Transverse colon (tissue), 4 donors: Measurements from ENCODE around the gene CDC42EP3. TPM values are rescaled to one million over a fixed set of nuclear protein-coding genes. Genes with fewer than 3 reads are reported as not detected.

ENCODE experiments used
- DNase-seq: peaks from one replicate; pipeline ENCODE4 v3.0.0-alpha.2; 2019
- H3K27ac ChIP-seq, 4 donors: fragments of 200-600 bp; sonication (generic); 2 replicates each; pipeline ENCODE4 v1.5.1; 2016 to 2018; ENCODE audit warnings: inconsistent platforms in 4 of 4
- H3K27me3 ChIP-seq: fragments of 200-600 bp; sonication (generic); 2 replicates; pipeline ENCODE4 v1.5.1; 2017; ENCODE audit warnings: inconsistent platforms
- H3K36me3 ChIP-seq, 4 donors: fragments of 200-600 bp; sonication (generic); 2 replicates each; pipeline ENCODE4 v1.5.1; 2017 to 2019; ENCODE audit warnings: inconsistent platforms in 4 of 4
- H3K4me1 ChIP-seq, 4 donors: fragments of 200-600 bp; sonication (generic); 2 replicates each; pipeline ENCODE4 v1.5.1; 2017 to 2020; ENCODE audit warnings: inconsistent platforms in 4 of 4
- H3K4me3 ChIP-seq, 4 donors: fragments of 200-600 bp; sonication (generic); 1 replicate in 1 of 4; 2 replicates in 3 of 4; pipeline versions ENCODE4 v1.5.1 to v1.6.1; 2017 to 2019; ENCODE audit warnings: inconsistent platforms in 4 of 4
- H3K9me3 ChIP-seq, 2 donors: fragments of 200-600 bp; sonication (generic); 2 replicates each; pipeline ENCODE4 v1.5.1; 2017 to 2019; ENCODE audit warnings: inconsistent platforms in 2 of 2
- EP300 ChIP-seq: sonication (generic); formaldehyde crosslinking; IDR thresholded peaks from one replicate; pipeline ENCODE4 v1.6.1; 2017; ENCODE audit warnings: antibody characterized with exemption, low read depth
- POLR2A ChIP-seq: fragments of 450-650 bp; IDR thresholded peaks from one replicate; pipeline ENCODE4 v1.6.1; 2016; ENCODE audit warnings: antibody characterized with exemption, mild to moderate bottlenecking, moderate library complexity
- POLR2AphosphoS5 ChIP-seq, 3 donors: sonication (generic); formaldehyde crosslinking; IDR thresholded peaks; one replicate each; pipeline ENCODE4 v1.6.1; 2016; ENCODE audit warnings: antibody characterized with exemption in 3 of 3
- WGBS, 2 donors: methylation state at CpG; one replicate each; pipeline ENCODE4 v1.1.5; 2018; ENCODE audit warnings: low coverage in 1 of 2; 5-methylcytosine and 5-hydroxymethylcytosine counted together
- in situ Hi-C, 4 donors: fragments of 200-750 bp; cut with MboI; loops; one replicate each; pipeline versions ENCODE4 v1.15.0 to v1.15.1; 2017; ENCODE audit warnings: low sequenced_read_pairs in 3 of 4, low pct_ligation_motif_present in 1 of 4, low pct_unique_long_range_greater_than_20kb in 1 of 4
- intact Hi-C: fragments of 100-400 bp; cut with DNase I; formaldehyde crosslinking; loops from one replicate; pipeline ENCODE4 v1.15.1; 2023; ENCODE audit warnings: low total_unique reads
- total RNA-seq, 4 donors: library from RNA; depleted of rRNA; stranded (reverse); fragments of >200 nt; gene quantifications; one replicate each; pipeline ENCODE4 v1.1.0, GENCODE V29; 2016
- TF ChIP-seq, protein P1 (sequence below), 5 experiments: fragments of 200-600 bp in 3 of 5; fragments of 450-650 bp in 2 of 5; sonication (generic) in 3 of 5; IDR thresholded peaks; 1 replicate in 2 of 5; 2 replicates in 3 of 5; pipeline ENCODE4 v1.5.1; 2016 to 2017; ENCODE audit warnings: antibody characterized with exemption in 5 of 5, inconsistent platforms in 3 of 5, mild to moderate bottlenecking in 2 of 5, moderate library complexity in 1 of 5

The CDC42EP3 gene
- total RNA-seq, 4 donors from 2014 or later: 20.6 to 104 (median 31.8) TPM

DNA sequence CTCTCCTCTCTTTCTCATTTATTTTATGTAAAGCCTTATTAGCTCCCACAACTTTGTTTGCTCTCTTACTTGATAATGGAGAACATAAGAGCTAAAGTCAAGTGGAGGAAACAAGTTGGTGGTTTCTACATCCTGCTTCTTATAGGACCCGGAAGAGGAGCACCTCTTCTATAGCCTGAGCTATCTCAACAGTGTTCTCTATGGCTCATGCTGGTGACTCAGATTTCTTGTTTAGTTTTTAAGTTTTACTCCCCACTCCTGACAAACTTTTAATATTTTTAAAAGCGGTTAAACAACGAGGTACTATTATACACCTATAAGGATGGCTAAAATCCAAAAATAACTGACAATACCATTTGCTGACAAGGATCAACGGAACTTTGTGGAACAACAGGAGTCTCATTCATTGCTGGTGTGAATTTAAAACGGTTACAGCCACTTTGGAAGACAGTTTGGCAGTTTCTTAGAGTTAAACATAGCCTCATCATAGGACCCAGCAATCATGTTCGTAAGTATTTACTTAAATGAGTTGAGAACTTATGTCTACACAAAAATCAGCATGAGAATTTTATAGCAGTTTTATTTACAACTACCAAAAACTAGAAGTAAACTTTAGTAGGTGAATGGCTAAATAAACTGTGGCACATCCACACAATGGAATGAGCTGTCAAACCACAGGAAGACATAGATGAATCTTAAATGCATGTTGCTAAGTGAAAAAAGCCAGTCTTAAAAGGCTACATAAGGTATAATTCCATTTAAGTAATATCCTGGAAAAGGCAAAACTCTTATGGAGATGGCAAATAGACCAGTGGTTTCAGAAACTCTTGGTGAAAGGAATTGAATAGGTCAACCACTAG lies 12.7 kb upstream of the CDC42EP3 start:
- in situ Hi-C loops (no loop called here), intact Hi-C loops (no loop called here)
- Histone ChIP-seq H3K4me3 (no peak overlapping the region), H3K27ac (no peak overlapping the region), H3K9me3 (no peaks in the 10 kb centered on the region), H3K4me1 (peaks cover 0 to 8% (median 4%) of the 10 kb centered on the region in 4 donors), H3K27me3 (no peaks in the 10 kb centered on the region), H3K36me3 (no peaks in the 10 kb centered on the region)
- 50% methylated on average over 6 of the region's 6 CpGs for WGBS, 2 donors
- DNase-seq: no peak
- TF ChIP-seq POLR2A (no peak), EP300 (no peak), POLR2AphosphoS5 (IDR thresholded peaks at IDR 0.05) (no peak)
- TF ChIP-seq, protein P1, sequence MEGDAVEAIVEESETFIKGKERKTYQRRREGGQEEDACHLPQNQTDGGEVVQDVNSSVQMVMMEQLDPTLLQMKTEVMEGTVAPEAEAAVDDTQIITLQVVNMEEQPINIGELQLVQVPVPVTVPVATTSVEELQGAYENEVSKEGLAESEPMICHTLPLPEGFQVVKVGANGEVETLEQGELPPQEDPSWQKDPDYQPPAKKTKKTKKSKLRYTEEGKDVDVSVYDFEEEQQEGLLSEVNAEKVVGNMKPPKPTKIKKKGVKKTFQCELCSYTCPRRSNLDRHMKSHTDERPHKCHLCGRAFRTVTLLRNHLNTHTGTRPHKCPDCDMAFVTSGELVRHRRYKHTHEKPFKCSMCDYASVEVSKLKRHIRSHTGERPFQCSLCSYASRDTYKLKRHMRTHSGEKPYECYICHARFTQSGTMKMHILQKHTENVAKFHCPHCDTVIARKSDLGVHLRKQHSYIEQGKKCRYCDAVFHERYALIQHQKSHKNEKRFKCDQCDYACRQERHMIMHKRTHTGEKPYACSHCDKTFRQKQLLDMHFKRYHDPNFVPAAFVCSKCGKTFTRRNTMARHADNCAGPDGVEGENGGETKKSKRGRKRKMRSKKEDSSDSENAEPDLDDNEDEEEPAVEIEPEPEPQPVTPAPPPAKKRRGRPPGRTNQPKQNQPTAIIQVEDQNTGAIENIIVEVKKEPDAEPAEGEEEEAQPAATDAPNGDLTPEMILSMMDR (IDR thresholded peaks at IDR 0.05): no peak

DNA sequence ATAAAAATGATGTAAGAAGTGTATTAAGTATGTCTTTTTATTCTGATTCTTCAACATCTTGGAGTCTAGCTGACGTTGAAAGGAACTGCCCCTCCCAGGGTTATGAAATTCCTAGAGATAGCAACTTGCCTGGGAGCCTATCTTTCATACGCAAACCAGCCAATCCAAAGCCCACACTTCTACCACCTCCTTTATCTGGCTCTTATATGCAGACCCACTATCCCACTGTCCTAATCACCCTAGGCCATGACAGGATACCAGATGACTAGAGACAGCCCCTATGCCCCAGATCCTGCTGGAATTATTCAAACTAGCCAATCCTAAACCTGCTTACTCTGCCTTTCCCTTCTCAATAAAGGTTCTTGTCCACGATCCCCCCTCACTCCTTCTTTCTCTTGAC lies 11.8 kb upstream of the CDC42EP3 start:
- intact Hi-C loops (no loop called here), in situ Hi-C loops (no loop called here)
- TF ChIP-seq POLR2AphosphoS5 (IDR thresholded peaks at IDR 0.05) (no peak), EP300 (no peak), POLR2A (no peak)
- TF ChIP-seq, protein P1 (IDR thresholded peaks at IDR 0.05): no peak
- H3K27me3 ChIP-seq: no peaks in the 10 kb centered on the region
- no peaks in the 10 kb centered on the region for H3K9me3 ChIP-seq
- WGBS, 2 donors: 83 to 88% methylated on average over 3 of the region's 3 CpGs
- DNase-seq: no peak
- no peak overlapping the region for H3K4me3 ChIP-seq
- peaks cover 0 to 8% (median 4%) of the 10 kb centered on the region in 4 donors for H3K4me1 ChIP-seq
- no peak overlapping the region for H3K27ac ChIP-seq
- no peaks in the 10 kb centered on the region for H3K36me3 ChIP-seq

DNA sequence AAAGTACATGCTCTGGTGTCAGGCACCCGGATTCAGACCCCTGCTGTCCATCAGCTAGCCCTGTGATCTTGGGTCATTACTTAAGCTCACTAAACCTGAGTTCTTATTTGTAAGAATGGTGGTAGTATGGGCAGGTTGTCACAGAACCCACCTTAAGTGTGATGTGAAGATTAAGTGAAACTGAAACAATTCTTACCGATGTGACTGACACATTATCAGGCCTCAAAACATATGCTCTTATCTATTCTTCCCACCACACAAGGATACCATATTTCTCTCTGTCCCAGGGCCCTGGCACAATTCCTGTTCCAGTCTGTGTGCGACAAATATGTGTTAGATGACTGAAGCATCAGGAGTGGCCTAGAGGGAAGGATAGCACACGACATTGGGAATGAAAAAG lies 11.0 kb upstream of the CDC42EP3 start:
- Histone ChIP-seq H3K27me3 (no peaks in the 10 kb centered on the region), H3K36me3 (no peaks in the 10 kb centered on the region), H3K27ac (no peak overlapping the region), H3K4me3 (no peak overlapping the region), H3K4me1 (peaks cover 0 to 8% (median 4%) of the 10 kb centered on the region in 4 donors), H3K9me3 (no peaks in the 10 kb centered on the region)
- no peak for DNase-seq
- 64 to 85% methylated on average over 2 to 4 of the region's 4 CpGs for WGBS, 2 donors
- intact Hi-C loops: no loop called here
- in situ Hi-C loops: no loop called here
- TF ChIP-seq, protein P1 (IDR thresholded peaks at IDR 0.05): no peak
- TF ChIP-seq EP300 (no peak), POLR2A (no peak), POLR2AphosphoS5 (IDR thresholded peaks at IDR 0.05) (no peak)

DNA sequence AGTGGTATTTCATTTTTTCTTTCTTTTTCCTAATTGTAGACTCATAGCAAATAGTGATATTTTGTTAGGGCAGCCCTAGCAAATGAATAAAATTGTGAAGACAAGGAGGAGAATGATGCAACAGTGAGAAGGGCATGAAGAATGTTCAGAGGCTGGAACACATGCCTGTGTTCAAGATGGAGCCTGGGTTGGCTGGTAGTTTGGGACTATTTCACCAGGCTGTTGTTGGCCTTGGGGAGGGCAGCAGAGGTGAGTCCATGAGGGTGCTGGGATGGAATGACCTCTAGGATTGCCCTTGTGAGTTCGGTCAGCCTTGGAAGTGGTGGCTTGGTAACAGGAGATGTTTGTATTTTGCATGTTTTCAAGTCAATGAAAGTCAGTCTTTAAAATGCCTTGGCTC lies 10.1 kb upstream of the CDC42EP3 start:
- WGBS, 2 donors: 89% methylated on average over 1 of the region's 1 CpG; no CpG with 5 or more reads in 1 of the 2 donors
- Histone ChIP-seq H3K36me3 (no peaks in the 10 kb centered on the region), H3K4me1 (peaks cover 0 to 8% (median 4%) of the 10 kb centered on the region in 4 donors), H3K4me3 (no peak overlapping the region), H3K9me3 (no peaks in the 10 kb centered on the region), H3K27me3 (no peaks in the 10 kb centered on the region), H3K27ac (no peak overlapping the region)
- intact Hi-C loops: no loop called here
- in situ Hi-C loops: no loop called here
- TF ChIP-seq EP300: no peak
- no peak for TF ChIP-seq POLR2AphosphoS5 (IDR thresholded peaks at IDR 0.05)
- no peak for TF ChIP-seq POLR2A
- TF ChIP-seq, protein P1 (IDR thresholded peaks at IDR 0.05): no peak
- DNase-seq: no peak
